Activated CD4-positive, alpha-beta T cell treated with anti-CD3 and anti-CD28 coated beads, Interleukin-2, amount 50 U/mL, for 24 hours (primary cell): ENCODE data around the gene GNRH2.
"Not testable (repeated sequence)": the region's sequence is repeated elsewhere in the genome, so short reads cannot be mapped to it uniquely, and the experiment has no call there.

ENCODE experiments used
- DNase-seq, 2 donors: peaks; one replicate each; pipeline ENCODE4 v3.0.0-alpha.2; 2020; ENCODE audit warnings: low read depth in 1 of 2, low spot score in 1 of 2

The GNRH2 gene

DNA sequence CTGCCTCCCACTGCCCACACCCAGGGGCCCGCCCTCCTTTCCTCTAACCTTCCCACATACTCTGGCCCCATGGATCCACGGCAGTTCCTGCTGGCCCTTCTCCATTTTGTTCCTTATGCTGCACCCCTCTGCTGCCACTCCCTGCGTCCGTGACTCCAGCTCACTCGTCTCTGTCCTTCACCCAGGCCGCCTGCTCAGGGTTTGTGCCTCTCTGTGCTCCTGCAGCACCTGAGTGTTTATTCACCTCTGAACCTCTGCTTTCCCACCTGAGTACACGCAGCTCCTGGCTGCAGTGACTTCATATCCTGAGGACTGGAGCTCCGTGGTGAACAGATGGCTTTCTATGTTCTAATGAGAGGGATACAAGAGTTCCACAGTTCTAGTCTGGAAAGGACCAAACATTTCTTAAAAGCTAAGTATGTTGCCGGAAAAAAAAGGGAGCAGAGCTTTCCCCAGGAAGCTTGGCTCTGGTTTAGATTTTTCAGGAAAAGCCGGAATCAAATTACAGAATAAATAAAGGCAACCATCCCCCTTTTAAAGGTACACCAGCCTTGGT is 1.5 kb upstream of the GNRH2 start:
- DNase-seq = no peak

DNA sequence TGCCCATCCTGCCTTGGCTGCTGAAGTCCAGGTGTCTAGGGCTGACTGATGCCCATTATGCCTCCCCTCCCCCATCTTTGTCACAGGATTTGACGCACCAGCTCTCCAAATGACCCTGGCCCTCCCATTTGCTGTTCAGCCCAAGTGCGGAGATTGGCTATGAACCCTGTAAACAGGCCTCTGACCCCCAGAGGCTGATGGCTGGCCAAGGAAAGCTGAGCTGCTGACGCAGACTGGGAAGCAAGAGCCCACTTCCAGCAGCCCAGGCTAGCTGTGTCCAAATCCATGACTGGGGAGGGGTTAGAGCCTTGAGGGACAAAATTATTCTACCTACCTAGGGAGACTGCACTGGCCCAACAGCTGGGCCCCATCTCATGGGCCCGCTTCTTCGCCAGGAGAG is 797 bp upstream of the GNRH2 start:
- DNase-seq = no peak

DNA sequence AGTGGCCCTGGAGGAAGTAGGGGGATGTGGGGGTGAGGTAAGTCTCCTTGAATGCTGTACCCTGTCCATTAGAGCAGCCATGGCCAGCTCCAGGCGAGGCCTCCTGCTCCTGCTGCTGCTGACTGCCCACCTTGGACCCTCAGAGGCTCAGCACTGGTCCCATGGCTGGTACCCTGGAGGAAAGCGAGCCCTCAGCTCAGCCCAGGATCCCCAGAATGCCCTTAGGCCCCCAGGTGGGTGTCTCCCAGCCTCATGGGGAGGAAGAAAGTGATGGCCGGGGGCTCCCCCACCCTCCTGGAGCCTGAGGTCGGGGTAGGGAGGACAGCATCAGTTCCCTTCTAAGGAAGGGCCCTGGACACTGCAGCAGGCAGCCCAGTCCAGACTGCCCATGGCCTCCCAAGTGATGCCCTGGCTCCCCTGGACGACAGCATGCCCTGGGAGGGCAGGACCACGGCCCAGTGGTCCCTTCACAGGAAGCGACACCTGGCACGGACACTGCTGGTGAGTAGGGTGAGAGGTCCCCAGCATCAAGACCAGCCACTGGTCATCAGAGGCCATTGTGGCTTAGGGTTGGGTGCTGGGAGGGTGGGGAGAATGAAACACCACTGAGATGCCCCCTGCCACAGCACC is 1.0 kb downstream of the GNRH2 start:
- no peak for DNase-seq

DNA sequence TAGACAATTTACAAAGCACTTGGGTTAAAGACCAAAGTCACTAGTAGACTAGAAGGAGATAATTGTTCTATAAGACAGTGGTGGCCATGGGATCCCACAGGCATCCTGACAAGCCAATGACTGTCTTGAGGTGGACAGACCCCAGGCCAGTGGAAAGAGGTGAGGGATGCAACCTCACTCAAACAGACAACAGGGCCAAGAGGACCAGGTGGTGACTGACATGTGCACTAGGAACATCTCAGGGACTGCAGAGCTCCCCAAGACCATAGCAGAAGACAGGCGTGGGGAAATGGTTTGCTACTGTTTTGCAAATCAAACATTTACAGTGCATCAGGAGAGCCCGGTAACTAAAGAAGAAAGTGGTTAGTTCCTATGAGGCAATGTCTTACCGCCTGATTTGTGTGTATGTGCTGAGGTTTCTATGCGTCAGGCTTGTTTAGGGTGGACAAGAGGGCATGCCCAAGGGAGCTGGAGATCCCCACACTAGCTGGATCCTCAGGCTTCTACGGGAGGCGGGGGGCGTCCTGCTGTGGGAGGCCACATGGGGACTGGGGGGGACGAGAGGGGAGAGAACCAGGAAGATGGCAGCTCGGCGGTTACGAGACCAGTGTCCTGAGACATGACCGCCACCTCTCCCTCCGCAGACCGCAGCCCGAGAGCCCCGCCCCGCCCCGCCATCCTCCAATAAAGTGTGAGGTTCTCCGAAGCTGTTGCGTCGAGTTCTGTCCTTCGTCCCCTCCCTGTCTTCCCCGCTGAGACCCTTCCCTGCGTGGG is 1.8 kb downstream of the GNRH2 start:
- peak in 1 of 2 donors; percentile 27 for DNase-seq

DNA sequence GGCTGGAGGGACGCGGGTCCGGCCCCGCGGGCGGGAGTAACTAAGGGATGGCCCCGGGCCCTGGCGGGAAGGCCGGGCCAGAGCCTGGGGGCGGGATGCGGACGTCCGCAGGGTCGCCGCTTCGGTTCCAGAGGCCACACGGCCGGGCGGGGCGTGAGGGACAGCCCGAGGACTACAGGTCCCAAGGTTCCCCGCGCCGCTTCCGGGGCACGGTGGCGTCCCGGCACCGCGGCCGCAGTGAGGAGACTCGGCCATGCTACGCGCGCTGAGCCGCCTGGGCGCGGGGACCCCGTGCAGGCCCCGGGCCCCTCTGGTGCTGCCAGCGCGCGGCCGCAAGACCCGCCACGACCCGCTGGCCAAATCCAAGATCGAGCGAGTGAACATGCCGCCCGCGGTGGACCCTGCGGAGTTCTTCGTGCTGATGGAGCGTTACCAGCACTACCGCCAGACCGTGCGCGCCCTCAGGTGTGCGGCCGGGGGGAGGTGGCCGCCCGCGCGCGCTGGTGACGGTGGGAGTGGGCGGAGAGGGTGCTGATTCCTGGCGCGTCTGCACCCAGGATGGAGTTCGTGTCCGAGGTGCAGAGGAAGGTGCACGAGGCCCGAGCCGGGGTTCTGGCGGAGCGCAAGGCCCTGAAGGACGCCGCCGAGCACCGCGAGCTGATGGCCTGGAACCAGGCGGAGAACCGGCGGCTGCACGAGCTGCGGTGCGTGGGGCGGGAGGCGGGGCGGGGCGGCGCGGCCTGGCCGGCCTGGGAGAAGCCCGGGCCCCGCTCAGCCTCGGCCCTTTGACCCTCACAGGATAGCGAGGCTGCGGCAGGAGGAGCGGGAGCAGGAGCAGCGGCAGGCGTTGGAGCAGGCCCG is 2.6 kb downstream of the GNRH2 start, which contains the start of gene MRPS26:
MRPS26 (plus strand) TSS at position 237 of the 861 bp plus-strand sequence; CDS start at position 254, 17 bp downstream.
- peak; percentile 70 for DNase-seq

DNA sequence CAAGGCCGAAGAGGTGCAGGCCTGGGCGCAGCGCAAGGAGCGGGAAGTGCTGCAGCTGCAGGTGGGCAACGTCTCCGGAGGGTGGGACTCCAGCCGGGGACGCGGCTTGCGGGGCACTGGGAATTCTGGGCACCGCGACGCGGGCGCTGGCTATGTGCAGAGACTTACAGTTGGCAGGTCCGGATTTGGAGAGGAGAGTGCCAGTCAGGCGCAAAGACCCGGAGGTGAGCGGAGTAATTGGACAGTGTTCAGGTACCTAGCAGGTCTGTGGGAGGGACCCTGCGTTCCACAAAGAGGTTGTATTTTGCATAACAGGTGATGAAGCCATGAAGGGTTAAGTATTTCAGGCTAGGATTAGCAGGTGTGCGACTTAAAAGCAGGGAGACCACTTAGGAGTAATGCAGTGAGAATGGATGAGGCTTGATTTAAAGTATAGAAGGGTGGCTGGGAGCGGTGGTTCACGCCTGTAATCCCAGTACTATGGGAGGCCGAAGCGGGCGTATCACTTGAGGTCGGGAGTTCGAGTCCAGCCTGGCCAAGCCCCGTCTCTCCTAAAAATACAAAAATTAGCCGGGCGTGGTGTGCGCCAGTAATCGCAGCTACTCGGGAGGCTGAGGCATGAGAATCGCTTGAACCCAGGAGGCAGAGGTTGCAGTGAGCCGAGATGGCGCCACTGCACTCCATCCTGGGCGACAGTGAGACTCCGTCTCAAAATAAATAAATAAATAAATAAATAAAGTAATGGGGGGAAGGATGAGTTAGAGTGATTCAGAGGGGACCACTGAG is 3.4 kb downstream of the GNRH2 start:
- DNase-seq = no peak

DNA sequence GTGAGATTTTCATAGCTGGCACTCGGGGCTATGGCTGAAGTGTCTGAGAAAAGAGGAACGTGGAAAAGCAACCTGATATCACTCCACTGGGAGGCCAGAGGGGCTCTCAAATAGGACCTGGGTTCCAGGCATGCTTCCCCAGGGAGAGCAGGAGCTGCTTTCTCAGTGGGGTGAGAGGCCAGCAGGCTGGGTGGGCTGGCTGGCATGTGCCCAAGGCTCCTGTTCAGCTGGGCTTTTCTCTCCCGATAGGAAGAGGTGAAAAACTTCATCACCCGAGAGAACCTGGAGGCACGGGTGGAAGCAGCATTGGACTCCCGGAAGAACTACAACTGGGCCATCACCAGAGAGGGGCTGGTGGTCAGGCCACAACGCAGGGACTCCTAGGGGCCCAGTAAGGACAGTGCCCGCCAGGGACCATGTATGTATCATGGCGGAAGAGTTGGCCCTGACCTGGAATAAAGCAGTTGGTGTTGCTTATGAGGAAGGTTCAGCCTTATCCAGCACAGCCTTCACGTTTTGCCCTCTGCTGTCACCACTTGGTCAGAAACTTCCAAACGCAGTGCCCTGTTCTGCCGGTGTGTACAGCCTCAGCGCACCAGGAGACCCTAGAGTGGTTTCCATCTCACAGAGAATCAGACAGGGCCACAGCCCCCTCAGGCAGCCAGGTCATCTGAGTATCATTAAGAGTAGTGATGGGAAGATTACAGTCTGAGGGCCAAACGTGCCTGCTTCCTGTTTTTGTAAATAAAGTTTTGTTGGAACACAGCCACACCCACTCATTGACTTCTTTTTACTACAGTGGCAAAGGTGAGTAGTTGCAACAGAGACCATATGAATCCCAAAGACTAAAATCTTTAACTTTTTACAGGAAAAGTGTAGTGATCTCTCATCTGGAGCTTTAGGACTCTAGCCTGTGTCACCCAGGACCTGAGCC is 4.3 kb downstream of the GNRH2 start:
- no peak for DNase-seq

DNA sequence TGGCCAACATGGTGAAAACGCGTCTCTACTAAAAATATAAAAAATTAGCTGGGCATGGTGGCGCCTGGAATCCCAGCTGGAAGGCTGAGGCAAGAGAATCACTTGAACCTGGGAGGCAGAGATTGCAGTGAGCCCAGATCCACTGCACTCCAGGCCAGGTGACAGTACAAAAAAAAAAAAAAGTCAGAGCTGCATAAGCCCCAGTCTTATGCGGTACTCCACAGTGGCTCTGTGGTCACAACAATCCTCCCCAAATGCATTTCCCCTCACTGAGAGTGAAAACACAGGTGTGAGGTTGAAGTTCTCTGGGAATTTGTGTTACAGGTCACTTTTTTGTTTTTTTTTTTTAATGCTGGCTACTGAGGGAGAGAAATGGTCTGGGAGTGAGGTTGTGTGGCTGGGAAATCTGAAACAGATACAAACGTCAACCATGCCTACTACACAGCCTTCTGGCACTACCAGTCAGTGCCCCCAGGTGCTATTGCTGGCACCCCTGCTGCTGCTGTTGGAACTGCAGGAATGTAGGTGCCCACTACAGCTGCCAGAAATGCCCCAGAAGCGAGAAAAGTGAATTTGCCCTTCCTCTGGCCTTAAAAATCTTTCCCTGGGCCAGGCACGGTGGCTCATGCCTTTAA is 8.1 kb downstream of the GNRH2 start:
- no peak for DNase-seq

DNA sequence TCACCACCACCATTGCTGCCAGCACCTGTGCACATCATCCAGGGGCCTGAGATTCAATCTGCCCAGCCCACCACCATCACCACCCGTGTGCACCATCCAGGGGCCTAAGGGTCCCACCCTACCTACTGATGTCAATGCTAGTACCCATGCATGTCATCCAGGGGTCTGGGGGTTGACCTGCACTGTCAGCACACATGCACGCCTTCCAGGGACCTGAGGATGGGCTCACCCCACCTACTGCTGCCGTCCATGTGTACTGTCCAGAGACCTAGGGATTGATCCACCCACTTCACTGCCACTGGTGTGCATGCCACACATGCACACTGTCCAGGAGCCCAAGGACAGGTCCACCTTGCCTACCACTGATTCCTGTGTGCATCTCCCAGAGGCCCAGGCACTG is 16.1 kb downstream of the GNRH2 start:
- no peak for DNase-seq

DNA sequence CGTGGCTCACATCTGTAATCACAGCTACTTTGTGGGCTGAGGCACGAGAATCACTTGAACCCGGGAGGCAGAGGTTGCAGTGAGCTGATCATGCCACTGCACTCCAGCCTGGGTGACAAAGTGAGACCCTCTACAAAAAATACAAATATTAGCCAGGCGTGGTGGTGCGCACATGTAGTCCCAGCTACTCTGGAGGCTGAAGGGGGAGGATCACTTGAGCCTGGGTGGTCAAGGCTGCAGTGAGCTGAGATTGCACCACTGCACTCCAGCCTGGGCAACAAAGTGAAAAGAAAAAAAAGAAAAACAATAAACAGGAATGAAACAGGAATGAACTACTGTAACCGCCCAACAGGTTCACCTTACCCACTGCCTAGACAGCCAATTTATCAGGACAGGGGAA is 20.7 kb downstream of the GNRH2 start:
- DNase-seq = not testable (repeated sequence)

DNA sequence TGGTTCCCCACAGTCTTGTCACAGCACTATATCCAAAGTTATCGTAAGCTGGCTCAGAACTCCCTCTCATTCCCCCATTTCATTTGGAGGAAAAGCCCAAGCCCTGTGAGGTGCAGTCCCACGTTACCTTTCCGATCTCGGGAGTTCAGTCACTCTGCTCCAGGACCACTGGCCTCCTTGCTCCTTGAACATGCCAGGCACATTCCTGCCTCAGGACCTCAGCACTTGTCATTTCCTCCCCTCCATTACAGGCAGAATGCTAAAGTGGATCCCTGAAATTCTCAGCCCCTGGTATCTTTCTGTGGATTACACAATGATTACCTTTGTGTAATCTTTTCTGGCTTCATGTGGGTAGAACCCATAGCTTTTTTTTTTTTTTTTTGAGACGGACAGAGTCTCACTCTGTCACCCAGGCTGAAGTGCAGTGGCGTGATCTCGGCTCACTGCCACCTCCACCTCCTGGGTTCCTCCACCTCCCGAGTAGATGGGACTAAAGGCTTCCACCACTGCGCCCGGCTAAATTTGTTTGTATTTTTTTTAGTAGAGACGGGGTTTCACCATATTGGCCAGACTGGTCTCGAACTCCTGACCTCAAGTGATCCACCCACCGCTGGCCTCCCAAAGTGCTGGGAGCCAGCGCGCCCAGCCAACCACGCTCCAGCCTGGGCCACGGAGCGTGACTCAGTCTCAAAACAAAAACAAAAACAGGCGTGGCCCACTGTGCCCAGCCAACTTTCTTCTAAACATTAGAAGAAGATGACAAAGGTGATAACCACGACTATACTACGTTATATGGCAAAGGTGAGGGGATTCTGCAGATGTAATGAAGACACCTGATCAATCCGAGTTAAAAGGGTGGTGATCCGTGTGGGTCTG is 24.0 kb downstream of the GNRH2 start:
- DNase-seq = no peak

DNA sequence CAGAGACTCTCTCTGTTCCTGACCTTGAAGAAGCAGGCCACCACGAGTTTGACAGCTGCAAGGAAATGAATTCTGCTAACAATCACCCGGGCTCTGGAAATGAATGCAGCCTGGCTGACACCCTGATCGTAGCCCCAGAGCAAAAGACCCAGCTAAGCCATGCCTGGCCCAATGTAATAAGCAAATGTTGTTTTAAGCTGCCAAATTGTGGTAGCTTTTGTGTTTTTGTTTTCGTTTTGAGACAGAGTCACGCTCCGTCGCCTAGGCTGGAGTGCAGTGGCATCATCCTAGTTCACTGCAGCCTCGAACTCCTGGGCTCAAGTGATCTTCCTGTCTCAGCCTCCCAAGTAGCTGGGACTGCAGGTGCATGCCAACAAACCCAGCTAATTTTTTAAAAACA is 24.7 kb downstream of the GNRH2 start:
- no peak for DNase-seq

DNA sequence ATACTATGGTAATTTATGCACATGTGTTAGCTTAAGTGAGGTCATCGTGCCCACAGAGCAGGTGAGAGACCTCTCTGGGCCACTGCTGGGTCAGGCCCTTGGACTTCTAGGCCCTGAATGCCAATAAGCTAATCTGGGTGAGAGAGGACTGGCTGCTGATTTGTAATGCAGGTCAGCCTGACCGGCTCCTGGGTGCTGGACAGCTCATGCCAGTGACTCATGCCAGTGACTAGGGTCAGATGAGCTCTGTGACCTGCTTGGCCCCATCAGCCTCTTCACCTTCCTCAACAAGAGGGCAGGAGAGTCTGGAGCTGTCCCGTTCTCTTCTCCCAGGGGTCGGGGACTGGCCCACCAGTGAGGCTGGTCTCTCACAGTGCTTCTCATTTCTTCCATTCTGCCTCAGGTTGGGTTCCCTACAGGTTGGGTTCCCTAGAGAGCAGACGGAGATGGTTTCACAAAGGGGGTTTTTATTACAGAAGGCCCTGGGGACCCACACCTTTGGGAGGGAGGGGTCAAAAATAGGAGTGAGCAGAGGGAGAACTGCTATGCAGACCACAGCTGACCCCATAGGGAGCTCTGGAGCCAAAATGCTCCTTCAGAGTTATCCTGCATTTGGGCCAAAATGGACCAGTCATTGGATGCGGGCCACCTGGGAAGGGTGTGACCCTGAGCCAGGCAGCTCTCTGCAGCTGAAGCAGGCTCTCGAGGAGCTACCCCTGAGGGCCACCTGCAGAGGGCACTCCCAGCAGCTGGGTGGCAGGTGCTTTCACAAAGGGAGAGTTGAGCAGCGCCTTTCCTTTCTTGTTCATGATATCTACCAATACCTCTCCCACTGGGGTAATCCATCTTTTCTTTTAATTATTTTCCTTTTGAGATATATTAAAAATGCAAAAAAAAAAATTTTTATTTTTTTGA is 25.8 kb downstream of the GNRH2 start:
- DNase-seq = no peak

DNA sequence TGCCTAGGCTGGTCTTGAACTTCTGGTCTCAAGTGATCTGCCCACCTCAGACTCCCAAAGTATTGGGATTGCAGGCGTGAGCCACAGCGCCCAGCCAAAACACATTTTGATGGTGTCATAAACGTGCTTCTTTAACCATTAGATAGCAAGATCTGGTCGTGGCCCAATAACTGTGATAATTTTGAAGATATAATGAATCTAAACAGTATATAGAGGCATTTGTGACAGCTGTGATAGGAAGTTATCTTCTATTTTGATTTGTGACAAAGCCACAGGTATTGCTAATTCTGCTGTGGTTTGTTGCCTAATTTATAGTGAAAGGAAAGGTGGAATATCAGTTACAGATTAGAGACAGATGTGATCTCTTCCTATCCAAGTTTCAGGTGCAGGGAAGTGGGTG is 27.3 kb downstream of the GNRH2 start:
- no peak for DNase-seq

DNA sequence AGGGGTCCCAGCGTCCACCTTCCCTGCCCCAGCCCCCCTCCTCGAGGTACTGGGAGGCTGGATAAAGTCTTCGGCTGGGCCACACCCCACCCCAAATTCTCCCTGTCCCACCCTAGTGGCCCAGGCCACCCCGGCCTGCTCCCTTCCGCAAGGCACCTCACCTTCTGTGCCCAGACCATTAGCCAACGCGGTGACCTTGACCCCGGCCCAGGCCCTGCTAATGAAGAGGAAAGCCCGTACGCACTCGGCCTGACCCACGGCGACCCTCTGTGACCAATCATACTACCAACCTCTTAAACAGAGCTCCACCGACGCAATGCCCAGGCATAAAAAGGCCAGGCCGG is 27.8 kb downstream of the GNRH2 start:
- DNase-seq = no peak

DNA sequence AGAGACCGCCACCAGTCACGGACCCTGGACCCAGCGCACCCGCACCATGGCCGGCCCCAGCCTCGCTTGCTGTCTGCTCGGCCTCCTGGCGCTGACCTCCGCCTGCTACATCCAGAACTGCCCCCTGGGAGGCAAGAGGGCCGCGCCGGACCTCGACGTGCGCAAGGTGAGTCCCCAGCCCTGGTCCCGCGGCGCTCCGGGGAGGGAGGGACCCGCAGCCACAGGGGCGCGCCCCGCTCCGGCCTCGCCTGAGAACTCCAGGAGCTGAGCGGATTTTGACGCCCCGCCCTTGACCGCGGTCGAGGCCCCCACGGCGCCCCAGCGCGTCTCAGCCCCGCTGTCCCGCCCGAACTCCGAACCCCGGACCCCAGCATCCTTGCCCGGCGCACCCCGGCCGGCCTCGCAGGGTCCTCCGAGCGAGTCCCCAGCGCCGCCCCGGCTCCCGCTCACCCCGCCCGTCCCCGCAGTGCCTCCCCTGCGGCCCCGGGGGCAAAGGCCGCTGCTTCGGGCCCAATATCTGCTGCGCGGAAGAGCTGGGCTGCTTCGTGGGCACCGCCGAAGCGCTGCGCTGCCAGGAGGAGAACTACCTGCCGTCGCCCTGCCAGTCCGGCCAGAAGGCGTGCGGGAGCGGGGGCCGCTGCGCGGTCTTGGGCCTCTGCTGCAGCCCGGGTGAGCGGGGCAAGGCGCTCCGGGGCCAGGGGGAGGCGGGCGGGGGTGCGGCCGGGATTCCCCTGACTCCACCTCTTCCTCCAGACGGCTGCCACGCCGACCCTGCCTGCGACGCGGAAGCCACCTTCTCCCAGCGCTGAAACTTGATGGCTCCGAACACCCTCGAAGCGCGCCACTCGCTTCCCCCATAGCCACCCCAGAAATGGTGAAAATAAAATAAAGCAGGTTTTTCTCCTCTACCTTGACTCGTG is 28.4 kb downstream of the GNRH2 start, which contains the start of gene OXT:
OXT (plus strand) TSS at position 11 of the 920 bp plus-strand sequence; CDS start at position 47, 36 bp downstream.
- peak; percentile 45 to 48 for DNase-seq
